Measurements from ENCODE around the gene SNX13. TPM values are rescaled to one million over a fixed set of nuclear protein-coding genes. Genes with fewer than 3 reads are reported as not detected.

Gene SNX13
- total and polyA plus RNA-seq, 9 of the 15 experiments (the other 6 are each of a cell fraction or from before 2014, with no cell fraction given) = 5.6 to 33.2 (median 25.4) TPM

GRCh38 chr7:17940302-17940883 is at the start of gene SNX13 (continued):
- TF ChIP-seq KDM5B (IDR thresholded peaks at IDR 0.05; ENCODE audit: insufficient replicate concordance, low read depth, low read length) (peak; percentile 86), RBM17 (IDR thresholded peaks at IDR 0.05; ENCODE audit: borderline replicate concordance, low read depth, low read length) (no peak), EP300 (IDR thresholded peaks at IDR 0.05; ENCODE audit: low read length) (no peak), RHOXF2B (CRISPR knock-in tag; conservative IDR thresholded peaks at IDR 0.05) (no peak), XRCC3 (IDR thresholded peaks at IDR 0.05) (no peak), JUND (IDR thresholded peaks at IDR 0.05; ENCODE audit: borderline replicate concordance, low read depth, low read length) (peak; percentile 36; the same call in 1 of the 2 replicates), JUND (tag; IDR thresholded peaks at IDR 0.05; ENCODE audit: borderline replicate concordance, low read depth, low read length) (no peak), SOX6 (IDR thresholded peaks at IDR 0.05) (peak; percentile 13; the same call in 1 of the 2 replicates), ZNF197 (CRISPR knock-in tag; IDR thresholded peaks at IDR 0.05; ENCODE audit: low read depth) (no peak), MNT (conservative IDR thresholded peaks at IDR 0.05) (peak; percentile 29 to 76; a peak in 2 of 4 replicates), PML (IDR thresholded peaks at IDR 0.05; ENCODE audit: low read length) (peak; percentile 33; the same call in 1 of the 2 replicates), UBTF (IDR thresholded peaks at IDR 0.05; ENCODE audit: borderline replicate concordance in 1 of 2, low read depth in 2 of 2, low read length in 2 of 2) (peak in 1 of 2 experiments; percentile 67; a peak in 1 of 4 replicates), PRPF4 (IDR thresholded peaks at IDR 0.05; ENCODE audit: insufficient read depth, low read depth, low read length, poor library complexity, severe bottlenecking) (no peak), RBBP5 (IDR thresholded peaks at IDR 0.05; ENCODE audit: borderline replicate concordance, insufficient read depth, low read length, poor library complexity, severe bottlenecking) (peak; percentile 92), SMAD4 (CRISPR knock-in tag; conservative IDR thresholded peaks at IDR 0.05) (peak; percentile 55; the same call in 1 of the 2 replicates), ILF3 (IDR thresholded peaks at IDR 0.05; ENCODE audit: borderline replicate concordance) (no peak), SIX5 (IDR thresholded peaks at IDR 0.05; ENCODE audit: borderline replicate concordance in 1 of 2, insufficient read depth in 1 of 2, low read depth in 1 of 2, low read length in 2 of 2) (no peak), GABPB1 (CRISPR knock-in tag; IDR thresholded peaks at IDR 0.05) (no peak), TBL1XR1 (IDR thresholded peaks at IDR 0.05; ENCODE audit: low read length in 2 of 2) (no peak), ZNF23 (CRISPR knock-in tag; IDR thresholded peaks at IDR 0.05) (no peak), FOXK1 (CRISPR knock-in tag; IDR thresholded peaks at IDR 0.05; ENCODE audit: borderline replicate concordance) (no peak), PTRF (tag; IDR thresholded peaks at IDR 0.05) (no peak), CTBP1 (IDR thresholded peaks at IDR 0.05; ENCODE audit: borderline replicate concordance) (peak; percentile 86), MTA2 (IDR thresholded peaks at IDR 0.05; ENCODE audit: low read depth) (no peak), HNRNPLL (IDR thresholded peaks at IDR 0.05; ENCODE audit: low read depth, low read length, poor library complexity, severe bottlenecking) (peak; percentile 57)

All from K562 (cell line).